VCaP (cell line): ENCODE data around the gene DPEP2.
"Not testable (repeated sequence)": the region's sequence is repeated elsewhere in the genome, so short reads cannot be mapped to it uniquely, and the experiment has no call there.

Source experiments
- H3K27ac ChIP-seq: fragments of 450-650 bp; 2 replicates; pipeline ENCODE4 v1.5.1; 2017
- TF ChIP-seq, protein P1 (sequence below): fragments of 450-650 bp; conservative IDR thresholded peaks from 2 replicates; pipeline ENCODE4 v1.5.1; 2017; ENCODE audit warnings: mild to moderate bottlenecking, moderate library complexity

The DPEP2 gene, protein sequence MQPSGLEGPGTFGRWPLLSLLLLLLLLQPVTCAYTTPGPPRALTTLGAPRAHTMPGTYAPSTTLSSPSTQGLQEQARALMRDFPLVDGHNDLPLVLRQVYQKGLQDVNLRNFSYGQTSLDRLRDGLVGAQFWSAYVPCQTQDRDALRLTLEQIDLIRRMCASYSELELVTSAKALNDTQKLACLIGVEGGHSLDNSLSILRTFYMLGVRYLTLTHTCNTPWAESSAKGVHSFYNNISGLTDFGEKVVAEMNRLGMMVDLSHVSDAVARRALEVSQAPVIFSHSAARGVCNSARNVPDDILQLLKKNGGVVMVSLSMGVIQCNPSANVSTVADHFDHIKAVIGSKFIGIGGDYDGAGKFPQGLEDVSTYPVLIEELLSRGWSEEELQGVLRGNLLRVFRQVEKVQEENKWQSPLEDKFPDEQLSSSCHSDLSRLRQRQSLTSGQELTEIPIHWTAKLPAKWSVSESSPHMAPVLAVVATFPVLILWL

DNA sequence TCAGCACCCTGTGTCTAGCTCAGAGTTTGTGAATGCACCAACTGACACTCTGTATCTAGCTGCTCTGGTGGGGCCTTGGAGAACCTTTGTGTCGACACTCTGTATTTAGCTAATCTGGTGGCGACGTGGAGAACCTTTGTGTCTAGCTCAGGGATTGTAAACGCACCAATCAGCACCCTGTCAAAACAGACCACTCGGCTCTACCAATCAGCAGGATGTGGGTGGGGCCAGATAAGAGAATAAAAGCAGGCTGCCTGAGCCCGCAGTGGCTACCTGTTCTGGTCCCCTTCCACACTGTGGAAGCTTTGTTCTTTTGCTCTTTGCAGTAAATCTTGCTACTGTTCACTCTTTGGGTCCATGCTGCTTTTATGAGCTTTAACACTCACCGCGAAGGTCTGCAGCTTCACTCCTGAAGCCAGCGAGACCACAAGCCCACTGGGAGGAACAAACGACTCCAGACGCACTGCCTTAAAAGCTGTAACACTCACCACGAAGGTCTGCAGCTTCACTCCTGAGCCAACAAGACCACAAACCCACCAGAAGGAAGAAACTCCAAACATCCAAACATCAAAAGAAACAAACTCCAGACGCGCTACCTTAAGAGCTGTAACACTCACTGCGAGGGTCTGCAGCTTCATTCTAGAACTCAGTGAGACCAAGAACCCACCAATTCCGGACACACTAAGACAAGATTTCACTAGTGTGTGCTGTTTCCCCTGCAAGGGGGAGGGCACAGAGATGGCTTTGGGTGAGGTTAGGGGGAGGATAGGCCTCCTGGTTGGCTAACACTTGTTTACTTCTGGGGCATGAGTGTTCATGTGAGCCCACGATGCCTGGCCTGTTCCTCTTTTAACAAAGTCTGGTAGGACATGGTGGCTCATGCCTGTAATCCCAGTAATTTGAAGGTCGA lies at the start of gene DPEP2:
TSS of gene DPEP2 (minus strand) at position 706 of the 910 bp plus-strand sequence. CDS start 6,272 bp downstream, outside the sequence.
- H3K27ac ChIP-seq = not testable (repeated sequence)

DNA sequence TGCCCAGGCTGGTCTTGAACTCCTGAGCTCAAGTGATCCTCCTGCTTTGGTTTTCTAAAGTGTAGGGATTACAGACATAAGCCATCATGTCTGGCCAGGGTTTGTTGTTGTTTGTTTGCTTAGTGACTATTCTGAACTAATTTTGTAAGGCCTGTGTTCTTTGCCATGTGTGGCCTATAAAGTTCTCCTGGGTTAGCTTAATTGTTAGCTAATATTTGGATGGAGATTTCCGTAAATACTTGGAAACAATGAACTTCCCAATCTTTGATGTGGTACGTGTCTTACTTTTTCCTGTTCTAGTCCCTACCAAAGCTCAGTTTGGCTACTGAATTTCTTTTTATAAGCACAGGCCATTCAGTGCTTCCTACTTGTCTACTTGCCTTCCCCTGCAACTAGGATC lies 48.7 kb upstream of the DPEP2 start:
- H3K27ac ChIP-seq = peak overlapping the region; percentile 42
- TF ChIP-seq, protein P1, sequence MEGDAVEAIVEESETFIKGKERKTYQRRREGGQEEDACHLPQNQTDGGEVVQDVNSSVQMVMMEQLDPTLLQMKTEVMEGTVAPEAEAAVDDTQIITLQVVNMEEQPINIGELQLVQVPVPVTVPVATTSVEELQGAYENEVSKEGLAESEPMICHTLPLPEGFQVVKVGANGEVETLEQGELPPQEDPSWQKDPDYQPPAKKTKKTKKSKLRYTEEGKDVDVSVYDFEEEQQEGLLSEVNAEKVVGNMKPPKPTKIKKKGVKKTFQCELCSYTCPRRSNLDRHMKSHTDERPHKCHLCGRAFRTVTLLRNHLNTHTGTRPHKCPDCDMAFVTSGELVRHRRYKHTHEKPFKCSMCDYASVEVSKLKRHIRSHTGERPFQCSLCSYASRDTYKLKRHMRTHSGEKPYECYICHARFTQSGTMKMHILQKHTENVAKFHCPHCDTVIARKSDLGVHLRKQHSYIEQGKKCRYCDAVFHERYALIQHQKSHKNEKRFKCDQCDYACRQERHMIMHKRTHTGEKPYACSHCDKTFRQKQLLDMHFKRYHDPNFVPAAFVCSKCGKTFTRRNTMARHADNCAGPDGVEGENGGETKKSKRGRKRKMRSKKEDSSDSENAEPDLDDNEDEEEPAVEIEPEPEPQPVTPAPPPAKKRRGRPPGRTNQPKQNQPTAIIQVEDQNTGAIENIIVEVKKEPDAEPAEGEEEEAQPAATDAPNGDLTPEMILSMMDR = no peak

DNA sequence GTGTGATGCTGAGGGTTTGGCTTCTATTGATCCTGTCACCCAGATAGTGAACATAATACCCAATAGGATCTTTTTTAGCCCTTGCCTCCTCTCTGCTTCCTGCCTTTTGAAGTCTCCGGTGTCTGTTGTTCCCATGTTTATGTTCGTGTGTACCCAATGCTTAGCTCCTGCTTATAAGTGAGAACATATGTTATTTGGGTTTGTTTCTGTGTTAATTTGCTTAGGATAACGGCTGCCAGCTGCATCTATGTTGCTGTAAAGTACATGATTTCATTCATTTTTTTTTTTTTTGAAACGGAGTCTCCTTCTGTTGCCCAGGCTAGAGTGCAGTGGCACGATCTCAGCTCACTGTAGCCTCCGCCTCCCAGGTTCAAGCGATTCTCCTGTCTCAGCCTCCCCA lies 46.8 kb upstream of the DPEP2 start:
- TF ChIP-seq, protein P1 = no peak
- no peak overlapping the region for H3K27ac ChIP-seq

DNA sequence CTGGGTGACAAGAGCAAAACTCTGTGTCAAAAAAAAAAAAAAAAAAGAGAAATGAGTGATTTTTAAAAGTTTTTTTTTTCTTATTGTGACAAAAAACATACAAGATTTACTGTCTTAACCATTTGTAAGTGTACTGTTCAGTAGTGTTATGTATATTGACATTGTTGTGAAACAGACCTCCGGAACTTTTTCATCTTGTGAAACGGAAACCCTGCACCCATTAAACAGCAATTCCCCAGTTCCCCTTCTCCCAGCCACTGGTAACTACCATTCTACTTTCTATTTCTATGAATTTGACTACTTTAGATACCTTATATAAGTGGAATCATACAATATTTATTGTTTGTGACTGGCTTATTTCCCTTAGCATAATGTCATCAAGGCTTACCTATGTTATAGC lies 42.5 kb upstream of the DPEP2 start:
- no peak overlapping the region for H3K27ac ChIP-seq
- TF ChIP-seq, protein P1 = no peak

DNA sequence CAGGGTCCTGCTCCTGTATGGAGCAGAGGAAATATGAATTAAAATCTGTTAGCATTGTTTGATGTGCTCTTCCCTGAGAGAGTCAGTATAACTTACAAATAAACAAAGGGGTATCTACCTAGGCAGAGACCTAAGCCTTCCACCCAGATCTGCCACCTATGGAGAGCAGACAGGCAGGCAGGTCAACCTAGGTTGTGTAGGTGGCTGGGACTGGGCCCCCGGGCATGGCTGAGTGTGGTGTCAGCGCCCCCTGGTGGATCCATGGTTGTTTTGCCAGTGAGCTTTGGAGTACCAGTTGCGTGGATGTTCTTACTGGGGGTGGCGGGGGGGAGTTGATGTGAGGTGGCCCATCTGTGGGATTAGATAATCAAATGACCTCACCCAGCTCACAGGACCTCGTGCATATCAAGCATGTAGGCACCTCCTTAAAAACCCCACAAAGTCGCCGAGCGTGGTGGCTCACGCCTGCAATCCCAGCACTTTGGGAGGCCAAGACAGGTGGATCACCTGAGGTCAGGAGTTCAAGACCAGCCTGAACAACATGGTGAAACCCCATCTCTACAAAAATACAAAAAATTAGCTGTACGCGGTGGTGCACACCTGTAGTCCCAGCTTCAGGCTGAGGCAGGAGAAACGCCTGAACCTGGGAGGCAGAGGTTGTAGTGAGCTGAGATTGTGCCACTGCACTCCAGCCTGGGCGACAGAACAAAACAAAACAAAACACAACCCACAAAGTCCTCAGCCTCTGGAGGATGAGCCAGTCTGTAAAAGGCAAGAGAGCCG lies 41.4 kb upstream of the DPEP2 start:
- TF ChIP-seq, protein P1 = peak; percentile 80
- H3K27ac ChIP-seq = no peak overlapping the region

DNA sequence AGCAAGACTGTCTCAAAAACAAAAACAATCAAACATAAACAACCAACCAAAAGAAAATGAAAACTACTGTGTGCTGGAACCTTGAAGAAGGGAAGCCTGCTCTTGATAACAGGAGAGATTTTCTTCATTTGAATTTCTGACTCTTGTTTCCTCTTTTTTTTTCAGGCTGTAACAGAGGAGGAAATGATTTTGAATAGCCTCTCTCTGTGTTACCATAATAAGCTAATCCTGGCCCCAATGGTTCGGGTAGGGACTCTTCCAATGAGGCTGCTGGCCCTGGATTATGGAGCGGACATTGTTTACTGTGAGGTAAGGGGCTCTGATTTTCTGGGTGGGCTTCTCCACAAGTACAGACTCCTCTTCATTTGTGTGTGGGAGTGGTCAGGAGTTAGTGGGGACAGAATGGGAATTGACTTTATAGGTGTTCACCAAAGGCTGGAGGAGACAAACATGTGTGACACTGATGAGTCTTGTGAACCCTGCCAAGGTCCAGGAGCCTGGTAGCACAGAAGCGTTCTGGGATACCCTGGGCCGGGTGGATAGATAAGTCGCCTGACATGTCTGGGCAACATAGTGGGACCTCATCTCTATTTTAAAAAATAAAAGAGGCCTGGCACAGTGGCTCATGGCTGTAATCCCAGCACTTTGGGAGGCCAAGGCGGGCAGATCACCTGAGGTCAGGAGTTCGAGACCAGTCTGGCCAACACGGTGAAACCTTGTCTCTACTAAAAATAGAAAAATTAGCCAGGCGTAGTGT lies 38.7 kb upstream of the DPEP2 start:
- TF ChIP-seq, protein P1 = no peak
- no peak overlapping the region for H3K27ac ChIP-seq

DNA sequence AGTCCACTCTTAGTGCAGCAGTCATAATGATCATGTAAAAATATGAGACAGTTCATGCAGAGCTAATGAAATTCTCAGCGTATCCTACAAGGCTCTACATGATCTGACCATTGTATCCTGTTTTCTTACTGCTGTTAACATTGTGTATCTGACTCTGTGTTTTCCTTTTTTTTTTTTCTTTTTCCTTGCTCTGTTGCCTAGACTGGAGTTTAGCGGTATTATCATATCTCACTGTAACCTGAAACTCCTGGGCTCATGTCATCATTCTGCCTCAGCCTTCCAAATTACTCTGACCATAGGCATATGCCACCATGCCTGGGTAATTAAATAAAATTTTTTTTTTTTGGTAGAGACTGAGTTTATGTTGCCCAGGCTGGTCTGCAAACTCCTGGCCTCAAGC lies 35.9 kb upstream of the DPEP2 start:
- TF ChIP-seq, protein P1 = no peak
- H3K27ac ChIP-seq = no peak overlapping the region
